ENCODE data around the gene SEPTIN6. TPM values are rescaled to one million over a fixed set of nuclear protein-coding genes. Genes with fewer than 3 reads are reported as not detected.
A peak's percentile ranks its signal among the peaks of the same experiment; 100 is the strongest.

The SEPTIN6 gene
- total RNA-seq, 2 donors from 2014 or later = 11.5 to 18.7 TPM

GRCh38 chrX:119687661-119688413 is 5.1 kb downstream of the SEPTIN6 start:
- Mint-ChIP-seq H3K27ac (no peak overlapping the region), H3K27me3 (ENCODE audit: insufficient read depth) (peaks cover 6% of the 10 kb centered on the region), H3K4me1 (peaks cover 6% of the 10 kb centered on the region), H3K36me3 (ENCODE audit: low read depth) (no peaks in the 10 kb centered on the region), H3K4me3 (no peak overlapping the region), H3K9me3 (peaks cover 72% of the 10 kb centered on the region)
- Histone ChIP-seq H3K36me3 (ENCODE audit: control insufficient read depth, insufficient read depth, low read length) (no peaks in the 10 kb centered on the region), H3K4me3 (ENCODE audit: low read length) (no peak overlapping the region), H3K9me3 (ENCODE audit: control insufficient read depth, low read length) (no peaks in the 10 kb centered on the region), H3K9ac (ENCODE audit: extremely low read depth, low read length, poor library complexity, severe bottlenecking) (no peak overlapping the region), H3K27ac (ENCODE audit: low read depth, low read length) (no peak overlapping the region), H3K4me1 (ENCODE audit: control insufficient read depth, insufficient read depth, low read length) (peaks cover 3% of the 10 kb centered on the region), H3K27me3 (ENCODE audit: control insufficient read depth, insufficient read depth, low read length, poor library complexity, severe bottlenecking) (no peaks in the 10 kb centered on the region)
- TF ChIP-seq CTCF (conservative IDR thresholded peaks at IDR 0.05) = no peak
- WGBS, 2 experiments (ENCODE audit: insufficient coverage in 1 of 2, insufficient read length in 1 of 2) = 93% methylated on average over 3 of the region's 5 CpGs; no CpG with 5 or more reads in 1 of the 2 experiments
- no peak for DNase-seq

GRCh38 chrX:119686087-119686691 is 6.8 kb downstream of the SEPTIN6 start:
- Mint-ChIP-seq H3K4me1 (peaks cover 4% of the 10 kb centered on the region), H3K9me3 (peaks cover 70% of the 10 kb centered on the region), H3K36me3 (ENCODE audit: low read depth) (no peaks in the 10 kb centered on the region), H3K4me3 (no peak overlapping the region), H3K27ac (no peak overlapping the region), H3K27me3 (ENCODE audit: insufficient read depth) (peaks cover 2% of the 10 kb centered on the region)
- H3K9me3 ChIP-seq (ENCODE audit: control insufficient read depth, low read length) = no peaks in the 10 kb centered on the region
- H3K4me1 ChIP-seq (ENCODE audit: control insufficient read depth, insufficient read depth, low read length) = peaks cover 3% of the 10 kb centered on the region
- TF ChIP-seq CTCF (conservative IDR thresholded peaks at IDR 0.05) = no peak
- no peak overlapping the region for H3K4me3 ChIP-seq (ENCODE audit: low read length)
- H3K27me3 ChIP-seq (ENCODE audit: control insufficient read depth, insufficient read depth, low read length, poor library complexity, severe bottlenecking) = no peaks in the 10 kb centered on the region
- peak overlapping the region; percentile 53 for H3K27ac ChIP-seq (ENCODE audit: low read depth, low read length)
- 52 to 76% methylated on average over 3 to 8 of the region's 12 CpGs for WGBS, 2 experiments (ENCODE audit: insufficient coverage in 1 of 2, insufficient read length in 1 of 2)
- H3K36me3 ChIP-seq (ENCODE audit: control insufficient read depth, insufficient read depth, low read length) = no peaks in the 10 kb centered on the region
- H3K9ac ChIP-seq (ENCODE audit: extremely low read depth, low read length, poor library complexity, severe bottlenecking) = no peak overlapping the region
- no peak for DNase-seq

GRCh38 chrX:119685225-119686066 is 7.5 kb downstream of the SEPTIN6 start:
- Histone ChIP-seq H3K9ac (ENCODE audit: extremely low read depth, low read length, poor library complexity, severe bottlenecking) (no peak overlapping the region), H3K36me3 (ENCODE audit: control insufficient read depth, insufficient read depth, low read length) (no peaks in the 10 kb centered on the region), H3K4me3 (ENCODE audit: low read length) (no peak overlapping the region), H3K27ac (ENCODE audit: low read depth, low read length) (peak overlapping the region; percentile 53), H3K9me3 (ENCODE audit: control insufficient read depth, low read length) (no peaks in the 10 kb centered on the region), H3K27me3 (ENCODE audit: control insufficient read depth, insufficient read depth, low read length, poor library complexity, severe bottlenecking) (no peaks in the 10 kb centered on the region), H3K4me1 (ENCODE audit: control insufficient read depth, insufficient read depth, low read length) (no peaks in the 10 kb centered on the region)
- Mint-ChIP-seq H3K4me1 (peaks cover 7% of the 10 kb centered on the region), H3K27ac (peak overlapping the region; percentile 49), H3K27me3 (ENCODE audit: insufficient read depth) (no peaks in the 10 kb centered on the region), H3K4me3 (no peak overlapping the region), H3K36me3 (ENCODE audit: low read depth) (no peaks in the 10 kb centered on the region), H3K9me3 (peaks cover 68% of the 10 kb centered on the region)
- no peak for DNase-seq
- WGBS, 2 experiments (ENCODE audit: insufficient coverage in 1 of 2, insufficient read length in 1 of 2) = 84 to 96% methylated on average over 4 to 14 of the region's 15 CpGs
- TF ChIP-seq CTCF (conservative IDR thresholded peaks at IDR 0.05) = no peak
